Measurements from ENCODE around the gene IGFBP2.

Gene IGFBP2

DNA sequence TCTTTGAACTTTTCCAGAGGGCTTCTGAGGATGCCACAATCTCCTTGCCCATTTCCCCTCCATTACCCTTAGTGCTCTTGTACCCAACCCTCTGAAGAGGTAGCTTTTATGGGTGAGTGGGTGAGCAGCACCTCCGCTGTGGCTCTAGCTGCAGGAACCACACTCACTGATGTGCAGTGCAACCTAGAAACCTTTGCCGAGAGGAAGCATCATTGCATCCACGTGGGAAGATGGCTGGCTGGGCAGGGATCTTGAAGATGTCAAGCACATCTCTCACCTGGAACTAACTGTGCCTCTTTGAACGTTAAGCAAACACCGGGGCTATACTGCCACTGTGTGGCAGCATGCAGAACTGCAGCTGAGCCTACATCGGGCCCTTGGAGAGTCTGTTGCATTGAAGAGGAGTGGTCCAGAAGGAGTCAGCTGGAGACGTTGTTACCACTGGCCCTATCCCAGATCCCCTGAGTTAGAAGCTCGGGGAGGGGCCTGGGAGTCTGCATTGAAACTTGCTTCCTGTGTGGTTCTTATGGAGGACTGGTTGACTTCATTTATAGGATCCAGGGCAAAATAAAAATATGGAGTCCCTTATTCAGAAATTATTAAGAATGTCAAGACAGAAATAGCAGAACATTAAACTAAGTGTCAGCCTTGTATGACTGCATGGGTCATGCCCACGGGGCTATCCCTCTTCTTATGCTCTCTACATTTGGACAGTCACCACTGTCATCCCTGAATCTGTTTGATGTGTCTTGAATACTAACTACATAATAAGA is 33.4 kb downstream of the IGFBP2 start:
- no peak overlapping the region for H3K4me3 ChIP-seq (replicated peaks; ENCODE audit: low read depth, low read length)
- TF ChIP-seq, protein P1, sequence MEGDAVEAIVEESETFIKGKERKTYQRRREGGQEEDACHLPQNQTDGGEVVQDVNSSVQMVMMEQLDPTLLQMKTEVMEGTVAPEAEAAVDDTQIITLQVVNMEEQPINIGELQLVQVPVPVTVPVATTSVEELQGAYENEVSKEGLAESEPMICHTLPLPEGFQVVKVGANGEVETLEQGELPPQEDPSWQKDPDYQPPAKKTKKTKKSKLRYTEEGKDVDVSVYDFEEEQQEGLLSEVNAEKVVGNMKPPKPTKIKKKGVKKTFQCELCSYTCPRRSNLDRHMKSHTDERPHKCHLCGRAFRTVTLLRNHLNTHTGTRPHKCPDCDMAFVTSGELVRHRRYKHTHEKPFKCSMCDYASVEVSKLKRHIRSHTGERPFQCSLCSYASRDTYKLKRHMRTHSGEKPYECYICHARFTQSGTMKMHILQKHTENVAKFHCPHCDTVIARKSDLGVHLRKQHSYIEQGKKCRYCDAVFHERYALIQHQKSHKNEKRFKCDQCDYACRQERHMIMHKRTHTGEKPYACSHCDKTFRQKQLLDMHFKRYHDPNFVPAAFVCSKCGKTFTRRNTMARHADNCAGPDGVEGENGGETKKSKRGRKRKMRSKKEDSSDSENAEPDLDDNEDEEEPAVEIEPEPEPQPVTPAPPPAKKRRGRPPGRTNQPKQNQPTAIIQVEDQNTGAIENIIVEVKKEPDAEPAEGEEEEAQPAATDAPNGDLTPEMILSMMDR (IDR thresholded peaks at IDR 0.05; ENCODE audit: low read length, missing control alignments) = peak; percentile 100
- DNase-seq (ENCODE audit: low read depth) = peak; percentile 74

DNA sequence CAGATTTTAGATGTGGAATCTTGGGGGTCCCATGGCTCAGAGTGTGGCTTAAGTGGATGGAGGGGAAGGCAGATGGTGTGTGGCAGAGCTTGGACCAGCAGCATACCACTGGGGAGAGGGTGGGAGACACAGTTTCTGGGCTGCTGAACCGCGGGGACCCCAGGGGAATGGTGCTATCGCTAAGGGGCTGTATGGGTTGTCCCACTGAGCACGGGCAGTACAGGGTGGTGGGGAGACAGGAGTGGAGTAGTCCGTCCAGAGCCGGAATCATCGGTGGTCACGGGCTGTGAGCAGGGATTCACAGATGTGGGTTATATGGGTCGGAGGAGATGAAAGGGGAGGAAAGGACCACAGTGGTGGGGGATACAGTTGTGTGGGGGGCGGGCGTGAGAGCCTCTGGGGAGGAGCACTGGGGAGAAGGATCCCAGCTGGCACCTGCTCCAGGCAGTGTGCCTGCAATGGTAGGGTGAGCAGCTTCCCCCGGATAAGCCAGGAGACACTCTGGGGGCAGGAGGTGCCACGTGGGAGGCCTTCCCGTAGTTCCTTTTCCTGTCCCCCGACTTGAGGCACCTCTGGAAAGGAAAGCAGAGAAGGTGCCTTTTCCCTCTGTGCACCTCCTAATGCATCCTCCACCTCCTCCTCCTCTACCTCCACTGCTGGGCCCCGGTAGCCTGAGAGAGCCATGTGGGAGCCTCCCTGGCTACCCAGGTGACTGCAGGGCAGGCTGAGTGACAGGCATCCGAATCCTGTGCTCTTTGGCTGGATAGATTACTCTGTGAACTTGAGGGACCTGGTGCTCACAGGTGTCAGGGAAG is 37.3 kb downstream of the IGFBP2 start:
- no peak overlapping the region for H3K4me3 ChIP-seq (replicated peaks; ENCODE audit: low read depth, low read length)
- TF ChIP-seq, protein P1 (IDR thresholded peaks at IDR 0.05; ENCODE audit: low read length, missing control alignments) = no peak
- no peak for DNase-seq (ENCODE audit: low read depth)

DNA sequence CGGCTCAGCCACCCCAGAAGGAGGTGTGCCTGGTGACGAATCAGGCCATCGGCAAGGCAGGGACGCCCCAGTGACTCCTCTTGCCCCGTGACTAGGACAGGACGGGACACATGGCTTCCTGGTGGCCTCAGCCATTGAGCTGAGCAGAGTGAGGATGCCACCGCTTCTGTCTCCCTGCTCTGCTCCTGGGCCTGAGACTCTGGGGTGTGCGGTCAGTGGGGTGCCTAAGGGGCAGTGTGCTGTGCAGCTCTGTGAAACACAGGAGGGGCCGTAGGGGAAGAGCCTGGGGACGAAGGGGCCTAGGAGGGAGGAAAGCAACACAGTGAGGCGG is 37.8 kb downstream of the IGFBP2 start:
- H3K4me3 ChIP-seq (replicated peaks; ENCODE audit: low read depth, low read length) = no peak overlapping the region
- DNase-seq (ENCODE audit: low read depth) = no peak
- TF ChIP-seq, protein P1 (IDR thresholded peaks at IDR 0.05; ENCODE audit: low read length, missing control alignments) = no peak

DNA sequence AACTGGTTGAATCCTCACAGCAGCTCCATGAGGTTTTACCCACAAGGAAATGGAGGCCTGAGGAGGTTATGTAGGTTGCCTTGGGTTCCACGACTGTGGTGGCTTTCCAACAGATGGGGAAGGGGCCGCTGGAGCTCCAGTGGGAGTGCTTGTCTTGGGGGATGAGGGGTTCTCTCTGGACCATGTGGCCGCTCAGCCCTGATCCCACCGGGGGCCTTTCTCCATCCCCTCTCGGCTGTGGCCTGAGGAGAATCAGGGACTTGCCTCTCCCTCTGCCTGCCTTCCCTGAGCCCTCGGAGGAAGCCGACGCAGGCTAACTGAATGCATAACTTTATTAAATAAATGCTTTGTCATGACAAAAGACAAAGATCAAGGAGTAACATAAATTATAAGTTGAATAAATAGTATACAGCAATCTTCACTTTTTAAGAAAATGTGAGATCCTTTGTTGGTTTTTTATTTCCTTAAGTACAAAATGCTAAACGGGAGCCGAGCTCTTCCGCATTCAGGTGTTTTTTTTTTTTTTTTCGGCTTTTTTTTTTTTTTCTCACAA is 38.6 kb downstream of the IGFBP2 start:
- TF ChIP-seq, protein P1 (IDR thresholded peaks at IDR 0.05; ENCODE audit: low read length, missing control alignments) = no peak
- DNase-seq (ENCODE audit: low read depth) = no peak

DNA sequence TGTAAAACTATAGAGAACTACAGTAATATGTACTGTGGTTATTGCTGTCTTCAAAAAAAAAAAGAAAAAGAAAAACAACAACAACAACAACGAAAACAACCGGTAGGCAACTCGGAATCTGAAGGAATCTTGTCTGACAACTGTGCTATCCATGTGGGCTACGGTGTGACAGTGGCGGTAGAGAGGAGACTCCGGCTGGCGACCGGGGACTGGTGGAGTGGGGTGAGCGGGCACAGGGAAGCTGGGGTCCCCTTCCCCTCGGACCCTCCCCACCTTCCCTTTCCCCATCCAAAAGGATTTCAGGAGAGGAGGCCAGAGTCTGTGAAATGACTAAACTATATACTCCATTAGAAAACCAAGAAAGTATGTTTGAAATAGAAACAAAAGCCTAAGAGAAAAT is 39.2 kb downstream of the IGFBP2 start:
- DNase-seq (ENCODE audit: low read depth) = no peak
- no peak overlapping the region for H3K4me3 ChIP-seq (replicated peaks; ENCODE audit: low read depth, low read length)
- TF ChIP-seq, protein P1 (IDR thresholded peaks at IDR 0.05; ENCODE audit: low read length, missing control alignments) = no peak

More for the DNA sequence above, 38.6 kb downstream of the IGFBP2 start:
- no peak overlapping the region for H3K4me3 ChIP-seq (replicated peaks; ENCODE audit: low read depth, low read length)

DNA sequence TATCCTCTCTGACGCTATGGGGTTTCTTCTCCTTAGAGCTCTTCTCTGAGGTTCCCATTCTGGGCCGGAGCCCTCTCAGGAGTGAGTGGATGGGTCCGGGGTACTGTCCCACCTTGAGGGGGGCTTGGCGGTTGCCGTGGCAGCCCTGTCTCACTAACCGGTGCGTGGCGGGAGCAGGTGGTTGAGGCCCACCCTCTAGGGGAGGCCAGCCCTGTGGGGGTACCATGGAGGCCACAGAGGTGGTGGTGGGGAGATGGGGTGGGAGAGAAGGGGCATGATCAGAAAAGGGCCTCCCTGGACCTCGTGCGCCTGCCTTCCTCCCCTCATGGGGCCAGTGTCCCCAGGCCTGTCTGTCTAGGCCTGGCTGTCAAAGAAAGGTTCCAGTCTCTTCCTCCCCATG is 39.8 kb downstream of the IGFBP2 start:
- TF ChIP-seq, protein P1 (IDR thresholded peaks at IDR 0.05; ENCODE audit: low read length, missing control alignments) = no peak
- H3K4me3 ChIP-seq (replicated peaks; ENCODE audit: low read depth, low read length) = no peak overlapping the region
- DNase-seq (ENCODE audit: low read depth) = no peak

All from fibroblast of pulmonary artery (primary cell).